K562 (cell line): ENCODE measurements around the gene TMED8. TPM values are rescaled to one million over a fixed set of nuclear protein-coding genes. Genes with fewer than 3 reads are reported as not detected.
A peak's percentile ranks its signal among the peaks of the same experiment; 100 is the strongest.

Source experiments
- ATF2 ChIP-seq: sonication (generic); formaldehyde crosslinking; IDR thresholded peaks from 2 replicates; pipeline ENCODE4 v1.8.1; 2022; ENCODE audit warnings: missing genetic modification reagents
- DPF2 ChIP-seq: fragments of 450-650 bp; IDR thresholded peaks from 2 replicates; pipeline ENCODE4 v1.6.1; 2016
- FOXA1 ChIP-seq: fragments of 450-650 bp; IDR thresholded peaks from 2 replicates; pipeline ENCODE4 v1.6.1; 2016; ENCODE audit warnings: mild to moderate bottlenecking, borderline replicate concordance
- FOXJ3 ChIP-seq: sonication (generic); formaldehyde crosslinking; IDR thresholded peaks from 2 replicates; pipeline ENCODE4 v1.4.0; 2020; ENCODE audit warnings: mild to moderate bottlenecking, missing genetic modification reagents
- FOXK2 ChIP-seq, 2 experiments: fragments of 450-650 bp; IDR thresholded peaks in 1 of 2; conservative IDR thresholded peaks in 1 of 2; 2 replicates each; pipeline ENCODE4 v1.6.1; 2016; ENCODE audit warnings: low read depth in 2 of 2, mild to moderate bottlenecking in 1 of 2
- ILK ChIP-seq: fragments of 450-650 bp; IDR thresholded peaks from 2 replicates; pipeline ENCODE4 v1.6.1; 2016; ENCODE audit warnings: missing genetic modification characterization, low read depth, mild to moderate bottlenecking, missing compliant biosample characterization, moderate library complexity, borderline replicate concordance
- JUND ChIP-seq, 2 experiments: IDR thresholded peaks; 2 replicates in 1 of 2; 3 replicates in 1 of 2; pipeline ENCODE4 v1.6.1; 2011; ENCODE audit warnings: borderline replicate concordance in 2 of 2, low read depth in 2 of 2, low read length in 2 of 2, improper control_type of control experiment in 1 of 2, missing biosample characterization in 1 of 2, missing genetic modification characterization in 1 of 2, missing genetic modification reagents in 1 of 2
- NFE2 ChIP-seq: IDR thresholded peaks from 2 replicates; pipeline ENCODE4 v1.6.1; 2014; ENCODE audit warnings: antibody characterized with exemption, low read depth
- NKRF ChIP-seq: fragments of 450-650 bp; IDR thresholded peaks from 2 replicates; pipeline ENCODE4 v1.6.1; 2016; ENCODE audit warnings: borderline replicate concordance
- RBM15 ChIP-seq: fragments of 200-400 bp; formaldehyde crosslinking; IDR thresholded peaks from 2 replicates; pipeline ENCODE4 v1.6.1; 2018; ENCODE audit warnings: mild to moderate bottlenecking, low read length, moderate library complexity; ENCODE audit not compliant: insufficient read depth
- SAFB ChIP-seq: fragments of 200-400 bp; formaldehyde crosslinking; IDR thresholded peaks from 2 replicates; pipeline ENCODE4 v1.6.1; 2017; ENCODE audit warnings: low read depth, low read length, borderline replicate concordance
- SMARCA4 ChIP-seq: fragments of 450-650 bp; IDR thresholded peaks from 2 replicates; pipeline ENCODE4 v1.6.1; 2016
- TEAD1 ChIP-seq, 2 experiments: fragments of 450-650 bp in 1 of 2; sonication (generic) in 1 of 2; formaldehyde crosslinking; IDR thresholded peaks; 2 replicates each; pipeline versions ENCODE4 v1.4.0 to v1.8.0; 2020 to 2022; ENCODE audit warnings: mild to moderate bottlenecking in 2 of 2, missing genetic modification reagents in 1 of 2
- ZNF316 ChIP-seq: fragments of 450-650 bp; IDR thresholded peaks from 2 replicates; pipeline ENCODE4 v1.6.1; 2016
- ZNF511 ChIP-seq: sonication (generic); formaldehyde crosslinking; IDR thresholded peaks from 2 replicates; pipeline ENCODE4 v1.8.0; 2022; ENCODE audit warnings: mild to moderate bottlenecking, missing genetic modification reagents
- polyA plus RNA-seq, 8 experiments: library from polyadenylated mRNA; depleted of rRNA in 4 of 8; stranded (reverse) in 5 of 8; unstranded in 3 of 8; fragments of >200 nt; fragmentation: Nextera tagmentation in 2 of 8; fragmentation: Illumina TruSeq in 1 of 8; extraction: Ambion mirVana in 2 of 8; extraction: Trizol in 1 of 8; gene quantifications; 2 replicates each; pipeline versions ENCODE4 v1.2.1 to v1.2.3, GENCODE V29; 2011 to 2014; ENCODE audit warnings: inconsistent platforms in 1 of 8, missing spikeins in 1 of 8
- total RNA-seq, 7 experiments: library from RNA; depleted of rRNA in 6 of 7; stranded (reverse); fragments of >200 nt in 6 of 7; fragmentation: Illumina TruSeq in 2 of 7; extraction: Trizol in 2 of 7; gene quantifications; 2 replicates each; pipeline versions ENCODE4 v1.2.1 to v1.2.3, GENCODE V29; 2011 to 2021; ENCODE audit warnings: low replicate concordance in 1 of 7

TMED8 gene
- total and polyA plus RNA-seq, 9 of the 15 experiments (the other 6 are each of a cell fraction or from before 2014, with no cell fraction given), result 3.3 to 17.4 (median 12.0) TPM

GRCh38 chr14:77303417-77304156 lies 73.3 kb downstream of the TMED8 start (continued):
- peak; percentile 76 to 87 for TF ChIP-seq FOXK2 (conservative IDR thresholded peaks at IDR 0.05 in 1 of 2, IDR thresholded peaks at IDR 0.05 in 1 of 2; ENCODE audit: low read depth in 2 of 2)
- TF ChIP-seq RBM15, result no peak
- no peak for TF ChIP-seq ZNF316
- TF ChIP-seq NFE2, result peak; percentile 58; the same call in 1 of the 2 replicates
- TF ChIP-seq ZNF511, result no peak
- no peak for TF ChIP-seq TEAD1 (CRISPR knock-in tag; IDR thresholded peaks at IDR 0.05)
- no peak for TF ChIP-seq FOXA1
- no peak for TF ChIP-seq NKRF
- TF ChIP-seq SAFB, result no peak
- TF ChIP-seq SMARCA4, result peak; percentile 50; the same call in 1 of the 2 replicates
- no peak for TF ChIP-seq FOXJ3 (CRISPR knock-in tag)
- no peak for TF ChIP-seq ATF2 (CRISPR knock-in tag)
- TF ChIP-seq ILK (tag), result no peak
- TF ChIP-seq DPF2, result 0 out of 2 replicates have a peak, but pooled peaks have one; percentile 54
- TF ChIP-seq JUND (IDR thresholded peaks at IDR 0.05; ENCODE audit: borderline replicate concordance, low read depth, low read length), result peak; percentile 93
- peak; percentile 93 for TF ChIP-seq JUND (tag; IDR thresholded peaks at IDR 0.05; ENCODE audit: borderline replicate concordance, low read depth, low read length)
